ENCODE results near the gene FCHSD2.

The FCHSD2 gene

DNA sequence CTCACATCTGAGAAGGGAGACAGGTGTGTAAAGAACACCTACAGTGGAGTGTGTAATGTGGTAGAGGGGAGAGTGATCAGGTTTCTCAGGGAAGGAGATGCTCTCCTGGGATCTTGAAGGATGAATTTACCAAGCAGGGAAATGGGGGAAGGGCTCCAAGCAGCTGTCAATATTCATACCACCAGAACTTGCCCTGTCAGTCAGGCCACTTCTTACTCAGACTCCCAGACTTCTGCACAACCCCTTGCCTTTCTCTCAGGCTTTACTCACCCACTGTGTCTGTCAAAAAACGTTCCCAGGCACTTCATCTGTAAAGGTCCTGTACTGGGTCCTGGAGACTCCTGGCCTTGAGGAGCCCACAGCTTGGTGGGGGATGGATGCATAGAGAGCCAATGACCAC is 14.0 kb upstream of the FCHSD2 start:
- H3F3A ChIP-seq (ENCODE audit: insufficient read depth, low read length): peaks cover 15% of the 10 kb centered on the region; the same call in 1 of the 2 replicates
- H2AFZ ChIP-seq (ENCODE audit: low read length): no peak overlapping the region
- H3K79me2 ChIP-seq (ENCODE audit: insufficient read depth, low read length): no peaks in the 10 kb centered on the region
- peak overlapping the region; percentile 100 for H3K27ac ChIP-seq (ENCODE audit: low read depth, low read length, poor library complexity, severe bottlenecking)
- 0 out of 2 replicates have a peak overlapping the region, but pooled peaks have one; percentile 4 for H3K4me2 ChIP-seq (ENCODE audit: low read length)
- H3K9ac ChIP-seq (ENCODE audit: low read length): peak overlapping the region; percentile 57; the same call in 1 of the 2 replicates
- peaks cover 86% of the 10 kb centered on the region for H3K4me1 ChIP-seq (ENCODE audit: insufficient read depth, low read length, severe bottlenecking)
- H3K9me2 ChIP-seq (ENCODE audit: low read depth, low read length): no peaks in the 10 kb centered on the region
- no peaks in the 10 kb centered on the region for H4K20me1 ChIP-seq (ENCODE audit: insufficient read depth, low read length)
- TF ChIP-seq, protein P1, sequence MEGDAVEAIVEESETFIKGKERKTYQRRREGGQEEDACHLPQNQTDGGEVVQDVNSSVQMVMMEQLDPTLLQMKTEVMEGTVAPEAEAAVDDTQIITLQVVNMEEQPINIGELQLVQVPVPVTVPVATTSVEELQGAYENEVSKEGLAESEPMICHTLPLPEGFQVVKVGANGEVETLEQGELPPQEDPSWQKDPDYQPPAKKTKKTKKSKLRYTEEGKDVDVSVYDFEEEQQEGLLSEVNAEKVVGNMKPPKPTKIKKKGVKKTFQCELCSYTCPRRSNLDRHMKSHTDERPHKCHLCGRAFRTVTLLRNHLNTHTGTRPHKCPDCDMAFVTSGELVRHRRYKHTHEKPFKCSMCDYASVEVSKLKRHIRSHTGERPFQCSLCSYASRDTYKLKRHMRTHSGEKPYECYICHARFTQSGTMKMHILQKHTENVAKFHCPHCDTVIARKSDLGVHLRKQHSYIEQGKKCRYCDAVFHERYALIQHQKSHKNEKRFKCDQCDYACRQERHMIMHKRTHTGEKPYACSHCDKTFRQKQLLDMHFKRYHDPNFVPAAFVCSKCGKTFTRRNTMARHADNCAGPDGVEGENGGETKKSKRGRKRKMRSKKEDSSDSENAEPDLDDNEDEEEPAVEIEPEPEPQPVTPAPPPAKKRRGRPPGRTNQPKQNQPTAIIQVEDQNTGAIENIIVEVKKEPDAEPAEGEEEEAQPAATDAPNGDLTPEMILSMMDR (IDR thresholded peaks at IDR 0.05; ENCODE audit: low read length): no peak
- no peak for TF ChIP-seq EZH2 (IDR thresholded peaks at IDR 0.05; ENCODE audit: borderline replicate concordance, low read length)
- H3K36me3 ChIP-seq (ENCODE audit: insufficient read depth, low read length): no peaks in the 10 kb centered on the region
- H3K9me3 ChIP-seq (ENCODE audit: low read length): no peaks in the 10 kb centered on the region
- no peaks in the 10 kb centered on the region for H3K27me3 ChIP-seq (ENCODE audit: insufficient read depth, low read length)
- H3K4me3 ChIP-seq (ENCODE audit: low read depth, low read length, poor library complexity, severe bottlenecking): no peak overlapping the region

DNA sequence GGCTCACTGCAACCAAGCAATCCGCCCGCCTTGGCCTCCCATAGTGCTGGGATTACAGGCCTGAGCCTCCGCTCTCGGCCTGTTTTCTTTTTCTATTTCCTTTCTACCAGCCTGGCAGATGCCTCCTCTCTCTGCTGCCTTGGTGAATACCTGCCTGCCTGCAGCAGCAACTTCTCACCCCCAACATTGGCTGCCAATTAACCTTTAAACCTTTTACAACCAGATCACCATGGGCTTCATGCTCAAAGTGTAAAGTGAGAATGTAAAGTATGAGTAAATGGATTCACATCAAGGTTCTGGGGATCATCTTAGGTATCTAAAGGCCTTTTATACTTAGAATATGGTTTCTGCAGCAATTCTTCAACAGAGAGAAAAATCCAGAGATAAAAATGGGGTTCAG is 13.0 kb upstream of the FCHSD2 start:
- Histone ChIP-seq H2AFZ (ENCODE audit: low read length) (no peak overlapping the region), H3K9me2 (ENCODE audit: low read depth, low read length) (no peaks in the 10 kb centered on the region), H3K27ac (ENCODE audit: low read depth, low read length, poor library complexity, severe bottlenecking) (peak overlapping the region; percentile 100), H3K4me2 (ENCODE audit: low read length) (peak overlapping the region; percentile 64), H3F3A (ENCODE audit: insufficient read depth, low read length) (peaks cover 15% of the 10 kb centered on the region; the same call in 1 of the 2 replicates), H4K20me1 (ENCODE audit: insufficient read depth, low read length) (no peaks in the 10 kb centered on the region), H3K79me2 (ENCODE audit: insufficient read depth, low read length) (no peaks in the 10 kb centered on the region), H3K4me1 (ENCODE audit: insufficient read depth, low read length, severe bottlenecking) (peaks cover 96% of the 10 kb centered on the region), H3K4me3 (ENCODE audit: low read depth, low read length, poor library complexity, severe bottlenecking) (no peak overlapping the region), H3K27me3 (ENCODE audit: insufficient read depth, low read length) (no peaks in the 10 kb centered on the region), H3K36me3 (ENCODE audit: insufficient read depth, low read length) (no peaks in the 10 kb centered on the region), H3K9me3 (ENCODE audit: low read length) (no peaks in the 10 kb centered on the region), H3K9ac (ENCODE audit: low read length) (peak overlapping the region; percentile 89)
- TF ChIP-seq, protein P1 (IDR thresholded peaks at IDR 0.05; ENCODE audit: low read length): no peak
- TF ChIP-seq EZH2 (IDR thresholded peaks at IDR 0.05; ENCODE audit: borderline replicate concordance, low read length): no peak

DNA sequence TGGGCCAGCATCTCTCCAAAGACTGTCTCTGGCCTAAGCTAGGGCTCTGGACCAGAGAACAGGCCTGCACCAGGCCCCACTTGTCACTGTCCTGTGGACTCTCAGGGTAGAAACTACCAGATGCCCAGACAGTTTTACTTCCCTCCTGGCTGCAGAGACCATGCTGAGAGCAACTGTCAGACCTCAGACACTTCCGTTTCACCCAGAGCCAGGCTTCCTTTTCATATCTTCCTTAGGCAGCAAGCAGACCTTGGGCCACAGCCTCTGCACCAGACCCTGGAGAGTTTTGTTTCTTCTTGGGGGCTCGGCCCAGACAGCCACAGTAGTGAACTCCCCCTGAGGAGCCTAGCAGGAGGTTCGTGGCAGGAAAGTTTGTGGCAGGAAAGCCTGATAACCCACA is 12.1 kb upstream of the FCHSD2 start:
- Histone ChIP-seq H3K9me3 (ENCODE audit: low read length) (no peaks in the 10 kb centered on the region), H2AFZ (ENCODE audit: low read length) (no peak overlapping the region), H3K27ac (ENCODE audit: low read depth, low read length, poor library complexity, severe bottlenecking) (peak overlapping the region; percentile 100), H3K4me1 (ENCODE audit: insufficient read depth, low read length, severe bottlenecking) (peaks cover 98% of the 10 kb centered on the region), H4K20me1 (ENCODE audit: insufficient read depth, low read length) (no peaks in the 10 kb centered on the region), H3K9me2 (ENCODE audit: low read depth, low read length) (no peaks in the 10 kb centered on the region), H3K4me2 (ENCODE audit: low read length) (peak overlapping the region; percentile 64), H3K79me2 (ENCODE audit: insufficient read depth, low read length) (no peaks in the 10 kb centered on the region), H3K36me3 (ENCODE audit: insufficient read depth, low read length) (no peaks in the 10 kb centered on the region), H3K27me3 (ENCODE audit: insufficient read depth, low read length) (no peaks in the 10 kb centered on the region), H3K9ac (ENCODE audit: low read length) (peak overlapping the region; percentile 89), H3K4me3 (ENCODE audit: low read depth, low read length, poor library complexity, severe bottlenecking) (peak overlapping the region; percentile 31), H3F3A (ENCODE audit: insufficient read depth, low read length) (peaks cover 15% of the 10 kb centered on the region; the same call in 1 of the 2 replicates)
- no peak for TF ChIP-seq EZH2 (IDR thresholded peaks at IDR 0.05; ENCODE audit: borderline replicate concordance, low read length)
- TF ChIP-seq, protein P1 (IDR thresholded peaks at IDR 0.05; ENCODE audit: low read length): no peak

Data from OCI-LY1 (cell line).